ENCODE results near the gene FLT4. TPM values are rescaled to one million over a fixed set of nuclear protein-coding genes. Genes with fewer than 3 reads are reported as not detected.

FLT4 gene
- total RNA-seq, 1 experiment from 2014 or later: not detected

- Histone ChIP-seq H3K4me3 (ENCODE audit: low read length) (no peak overlapping the region), H4K20me1 (ENCODE audit: low read length) (no peaks in the 10 kb centered on the region), H3K9me2 (replicated peaks; ENCODE audit: low read length) (no peaks in the 10 kb centered on the region), H3K36me3 (ENCODE audit: low read depth, low read length) (no peaks in the 10 kb centered on the region), H3K4me2 (ENCODE audit: low read length) (no peak overlapping the region), H3K79me2 (ENCODE audit: low read length) (no peaks in the 10 kb centered on the region), H3K4me1 (ENCODE audit: insufficient read depth, low read length) (no peaks in the 10 kb centered on the region), H3K9me3 (ENCODE audit: low read length) (no peaks in the 10 kb centered on the region), H2AFZ (ENCODE audit: low read length) (no peak overlapping the region), H3K9ac (ENCODE audit: low read length) (no peak overlapping the region), H3K27me3 (ENCODE audit: low read length) (no peaks in the 10 kb centered on the region), H3F3A (ENCODE audit: low read length, unreplicated experiment) (no peaks in the 10 kb centered on the region), H3K27ac (ENCODE audit: low read length) (no peak overlapping the region)
- POLR2A ChIA-PET (ENCODE audit: unreplicated experiment): no interaction called here
- CTCF ChIA-PET: no interaction called here
- no TSS peak for BruUV-seq (replicated peaks)
- TF ChIP-seq EZH2 (IDR thresholded peaks at IDR 0.05; ENCODE audit: low read length, unreplicated experiment): no peak
- no peak for TF ChIP-seq EZH2phosphoT487 (IDR thresholded peaks at IDR 0.05; ENCODE audit: borderline replicate concordance, low read length)
- TF ChIP-seq, protein P1, sequence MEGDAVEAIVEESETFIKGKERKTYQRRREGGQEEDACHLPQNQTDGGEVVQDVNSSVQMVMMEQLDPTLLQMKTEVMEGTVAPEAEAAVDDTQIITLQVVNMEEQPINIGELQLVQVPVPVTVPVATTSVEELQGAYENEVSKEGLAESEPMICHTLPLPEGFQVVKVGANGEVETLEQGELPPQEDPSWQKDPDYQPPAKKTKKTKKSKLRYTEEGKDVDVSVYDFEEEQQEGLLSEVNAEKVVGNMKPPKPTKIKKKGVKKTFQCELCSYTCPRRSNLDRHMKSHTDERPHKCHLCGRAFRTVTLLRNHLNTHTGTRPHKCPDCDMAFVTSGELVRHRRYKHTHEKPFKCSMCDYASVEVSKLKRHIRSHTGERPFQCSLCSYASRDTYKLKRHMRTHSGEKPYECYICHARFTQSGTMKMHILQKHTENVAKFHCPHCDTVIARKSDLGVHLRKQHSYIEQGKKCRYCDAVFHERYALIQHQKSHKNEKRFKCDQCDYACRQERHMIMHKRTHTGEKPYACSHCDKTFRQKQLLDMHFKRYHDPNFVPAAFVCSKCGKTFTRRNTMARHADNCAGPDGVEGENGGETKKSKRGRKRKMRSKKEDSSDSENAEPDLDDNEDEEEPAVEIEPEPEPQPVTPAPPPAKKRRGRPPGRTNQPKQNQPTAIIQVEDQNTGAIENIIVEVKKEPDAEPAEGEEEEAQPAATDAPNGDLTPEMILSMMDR (conservative IDR thresholded peaks at IDR 0.05; ENCODE audit: low read depth, low read length): no peak
- intact Hi-C loops (cut with micrococcal nuclease): no loop called here
- ATAC-seq (no peak), DNase-seq (no peak)
Measured at GRCh38 chr5:180598316-180598701, 51.1 kb downstream of the FLT4 start.

GRCh38 chr5:180596668-180597231 lies 52.6 kb downstream of the FLT4 start:
- DNase-seq: no peak
- no peaks in the 10 kb centered on the region for H3K9me3 ChIP-seq (ENCODE audit: low read length)
- H3K4me2 ChIP-seq (ENCODE audit: low read length): no peak overlapping the region
- no TSS peak for BruUV-seq (replicated peaks)
- H3K4me3 ChIP-seq (ENCODE audit: low read length): no peak overlapping the region
- no peaks in the 10 kb centered on the region for H3K4me1 ChIP-seq (ENCODE audit: insufficient read depth, low read length)
- no peaks in the 10 kb centered on the region for H3F3A ChIP-seq (ENCODE audit: low read length, unreplicated experiment)
- TF ChIP-seq, protein P1 (conservative IDR thresholded peaks at IDR 0.05; ENCODE audit: low read depth, low read length): no peak
- TF ChIP-seq EZH2phosphoT487 (IDR thresholded peaks at IDR 0.05; ENCODE audit: borderline replicate concordance, low read length) (no peak), EZH2 (IDR thresholded peaks at IDR 0.05; ENCODE audit: low read length, unreplicated experiment) (no peak)
- H2AFZ ChIP-seq (ENCODE audit: low read length): no peak overlapping the region
- H4K20me1 ChIP-seq (ENCODE audit: low read length): no peaks in the 10 kb centered on the region
- H3K27me3 ChIP-seq (ENCODE audit: low read length): no peaks in the 10 kb centered on the region
- ChIA-PET POLR2A (ENCODE audit: unreplicated experiment) (no interaction called here), CTCF (no interaction called here)
- intact Hi-C loops (cut with micrococcal nuclease): no loop called here
- H3K9me2 ChIP-seq (replicated peaks; ENCODE audit: low read length): no peaks in the 10 kb centered on the region
- no peak; the same call in 1 of the 2 replicates for ATAC-seq
- no peak overlapping the region for H3K27ac ChIP-seq (ENCODE audit: low read length)
- H3K36me3 ChIP-seq (ENCODE audit: low read depth, low read length): no peaks in the 10 kb centered on the region
- no peak overlapping the region for H3K9ac ChIP-seq (ENCODE audit: low read length)
- no peaks in the 10 kb centered on the region for H3K79me2 ChIP-seq (ENCODE audit: low read length)

GRCh38 chr5:180596115-180596667 lies 53.2 kb downstream of the FLT4 start:
- intact Hi-C loops (cut with micrococcal nuclease): no loop called here
- POLR2A ChIA-PET (ENCODE audit: unreplicated experiment): no interaction called here

More at GRCh38 chr5:180596115-180596667, 53.2 kb downstream of the FLT4 start:
- H3K27me3 ChIP-seq (ENCODE audit: low read length): no peaks in the 10 kb centered on the region
- H3K9me2 ChIP-seq (replicated peaks; ENCODE audit: low read length): no peaks in the 10 kb centered on the region
- no peaks in the 10 kb centered on the region for H3K36me3 ChIP-seq (ENCODE audit: low read depth, low read length)
- H3K4me1 ChIP-seq (ENCODE audit: insufficient read depth, low read length): no peaks in the 10 kb centered on the region
- no peaks in the 10 kb centered on the region for H3F3A ChIP-seq (ENCODE audit: low read length, unreplicated experiment)
- no peak overlapping the region for H3K27ac ChIP-seq (ENCODE audit: low read length)
- no peaks in the 10 kb centered on the region for H4K20me1 ChIP-seq (ENCODE audit: low read length)
- H3K4me3 ChIP-seq (ENCODE audit: low read length): no peak overlapping the region
- no TSS peak for BruUV-seq (replicated peaks)
- DNase-seq (no peak), ATAC-seq (no peak)
- no peaks in the 10 kb centered on the region for H3K9me3 ChIP-seq (ENCODE audit: low read length)
- H3K79me2 ChIP-seq (ENCODE audit: low read length): no peaks in the 10 kb centered on the region
- H3K4me2 ChIP-seq (ENCODE audit: low read length): no peak overlapping the region
- H3K9ac ChIP-seq (ENCODE audit: low read length): no peak overlapping the region
- H2AFZ ChIP-seq (ENCODE audit: low read length): no peak overlapping the region
- TF ChIP-seq, protein P1 (conservative IDR thresholded peaks at IDR 0.05; ENCODE audit: low read depth, low read length): no peak
- TF ChIP-seq EZH2phosphoT487 (IDR thresholded peaks at IDR 0.05; ENCODE audit: borderline replicate concordance, low read length) (no peak), EZH2 (IDR thresholded peaks at IDR 0.05; ENCODE audit: low read length, unreplicated experiment) (no peak)
- CTCF ChIA-PET: no interaction called here

Data from PC-3 (cell line).